Measurements from ENCODE around the gene LTA.
A peak's percentile ranks its signal among the peaks of the same experiment; 100 is the strongest.

Gene LTA

GRCh38 chr6:31529329-31530150 lies 42.5 kb upstream of the LTA start:
- peak overlapping the region; percentile 20 for H3K27ac ChIP-seq
- H3K27me3 ChIP-seq, result no peaks in the 10 kb centered on the region
- H3K4me1 ChIP-seq (ENCODE audit: control insufficient read depth in 1 of 2, insufficient read depth in 1 of 2, low read depth in 1 of 2, low read length in 1 of 2), result no peaks in the 10 kb centered on the region
- TF ChIP-seq, protein P1, sequence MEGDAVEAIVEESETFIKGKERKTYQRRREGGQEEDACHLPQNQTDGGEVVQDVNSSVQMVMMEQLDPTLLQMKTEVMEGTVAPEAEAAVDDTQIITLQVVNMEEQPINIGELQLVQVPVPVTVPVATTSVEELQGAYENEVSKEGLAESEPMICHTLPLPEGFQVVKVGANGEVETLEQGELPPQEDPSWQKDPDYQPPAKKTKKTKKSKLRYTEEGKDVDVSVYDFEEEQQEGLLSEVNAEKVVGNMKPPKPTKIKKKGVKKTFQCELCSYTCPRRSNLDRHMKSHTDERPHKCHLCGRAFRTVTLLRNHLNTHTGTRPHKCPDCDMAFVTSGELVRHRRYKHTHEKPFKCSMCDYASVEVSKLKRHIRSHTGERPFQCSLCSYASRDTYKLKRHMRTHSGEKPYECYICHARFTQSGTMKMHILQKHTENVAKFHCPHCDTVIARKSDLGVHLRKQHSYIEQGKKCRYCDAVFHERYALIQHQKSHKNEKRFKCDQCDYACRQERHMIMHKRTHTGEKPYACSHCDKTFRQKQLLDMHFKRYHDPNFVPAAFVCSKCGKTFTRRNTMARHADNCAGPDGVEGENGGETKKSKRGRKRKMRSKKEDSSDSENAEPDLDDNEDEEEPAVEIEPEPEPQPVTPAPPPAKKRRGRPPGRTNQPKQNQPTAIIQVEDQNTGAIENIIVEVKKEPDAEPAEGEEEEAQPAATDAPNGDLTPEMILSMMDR (IDR thresholded peaks at IDR 0.05), result no peak
- no peak overlapping the region for H3K4me3 ChIP-seq (ENCODE audit: low read depth in 1 of 2, low read length in 1 of 2)
- no peaks in the 10 kb centered on the region for H3K9me3 ChIP-seq
- peaks cover 60% of the 10 kb centered on the region for H3K36me3 ChIP-seq

- TF ChIP-seq, protein P1 (IDR thresholded peaks at IDR 0.05), result no peak
These were observed 41.4 kb upstream of the LTA start for GRCh38 chr6:31530659-31531058.

GRCh38 chr6:31531162-31531561 lies 40.9 kb upstream of the LTA start:
- Histone ChIP-seq H3K9me3 (no peaks in the 10 kb centered on the region), H3K27ac (no peak overlapping the region), H3K4me1 (ENCODE audit: control insufficient read depth in 1 of 2, insufficient read depth in 1 of 2, low read depth in 1 of 2, low read length in 1 of 2) (no peaks in the 10 kb centered on the region), H3K36me3 (peaks cover 76% of the 10 kb centered on the region), H3K4me3 (ENCODE audit: low read depth in 1 of 2, low read length in 1 of 2) (no peak overlapping the region), H3K27me3 (no peaks in the 10 kb centered on the region)
- TF ChIP-seq, protein P1 (IDR thresholded peaks at IDR 0.05), result no peak

More at GRCh38 chr6:31530659-31531058, 41.4 kb upstream of the LTA start:
- peaks cover 71% of the 10 kb centered on the region for H3K36me3 ChIP-seq
- H3K27ac ChIP-seq, result no peak overlapping the region
- H3K4me3 ChIP-seq (ENCODE audit: low read depth in 1 of 2, low read length in 1 of 2), result no peak overlapping the region
- no peaks in the 10 kb centered on the region for H3K4me1 ChIP-seq (ENCODE audit: control insufficient read depth in 1 of 2, insufficient read depth in 1 of 2, low read depth in 1 of 2, low read length in 1 of 2)
- no peaks in the 10 kb centered on the region for H3K27me3 ChIP-seq
- no peaks in the 10 kb centered on the region for H3K9me3 ChIP-seq

GRCh38 chr6:31531771-31532643 lies 40.1 kb upstream of the LTA start:
- Histone ChIP-seq H3K4me3 (ENCODE audit: low read depth in 1 of 2, low read length in 1 of 2) (no peak overlapping the region), H3K4me1 (ENCODE audit: control insufficient read depth in 1 of 2, insufficient read depth in 1 of 2, low read depth in 1 of 2, low read length in 1 of 2) (no peaks in the 10 kb centered on the region), H3K27me3 (no peaks in the 10 kb centered on the region), H3K27ac (peak overlapping the region; percentile 3), H3K9me3 (no peaks in the 10 kb centered on the region), H3K36me3 (peaks cover 84% of the 10 kb centered on the region)
- TF ChIP-seq, protein P1 (IDR thresholded peaks at IDR 0.05), result no peak

DNA sequence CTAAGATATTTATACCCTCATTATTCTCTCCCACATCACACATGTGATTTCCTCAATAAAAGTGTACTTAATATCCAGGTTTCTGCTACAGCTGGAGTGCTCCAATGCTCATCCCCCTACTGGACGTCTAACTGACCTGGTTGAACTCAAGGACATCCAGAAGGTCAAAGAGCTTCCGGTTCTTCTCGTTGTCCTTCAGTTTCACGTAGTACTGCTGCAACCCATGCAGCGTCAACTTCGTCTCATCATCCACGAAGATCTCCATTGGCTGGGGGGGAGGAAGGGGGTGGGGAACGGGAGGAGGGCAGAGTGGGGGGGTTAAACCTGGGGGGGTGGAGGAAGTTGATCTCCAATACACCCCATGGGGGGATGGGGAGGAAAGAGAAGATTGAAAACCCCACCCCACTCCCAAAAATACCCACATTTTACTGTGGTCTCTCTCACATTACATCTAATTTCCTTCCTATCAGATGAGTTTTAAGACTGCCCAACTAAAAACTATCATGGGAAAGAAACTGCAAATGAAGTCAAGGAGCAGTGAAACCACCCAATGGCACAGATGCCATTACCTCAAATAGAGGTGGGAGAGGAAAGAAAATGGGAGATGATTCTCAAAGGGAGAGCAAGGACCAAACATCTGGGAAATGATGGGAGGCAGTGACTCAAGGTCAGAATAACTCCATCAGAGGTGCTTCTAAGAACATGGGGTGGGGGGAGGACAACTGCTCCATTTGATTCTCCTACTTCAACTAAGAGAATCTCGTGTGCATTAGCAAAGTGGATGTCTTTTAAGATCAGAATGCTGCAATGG lies 39.2 kb upstream of the LTA start:
- no peak overlapping the region for H3K4me3 ChIP-seq (ENCODE audit: low read depth in 1 of 2, low read length in 1 of 2)
- H3K36me3 ChIP-seq, result peaks cover 93% of the 10 kb centered on the region
- H3K9me3 ChIP-seq, result no peaks in the 10 kb centered on the region
- TF ChIP-seq, protein P1 (IDR thresholded peaks at IDR 0.05), result no peak
- no peak overlapping the region for H3K27ac ChIP-seq
- H3K27me3 ChIP-seq, result no peaks in the 10 kb centered on the region
- H3K4me1 ChIP-seq (ENCODE audit: control insufficient read depth in 1 of 2, insufficient read depth in 1 of 2, low read depth in 1 of 2, low read length in 1 of 2), result no peaks in the 10 kb centered on the region
